Coronary artery (tissue), 2 donors: ENCODE measurements around the gene ADORA2A.

Experiments
- DNase-seq: peaks from one replicate; pipeline ENCODE4 v3.0.0-alpha.2; 2017; ENCODE audit warnings: low spot score
- H3K27ac ChIP-seq, 2 donors: fragments of 200-600 bp; sonication (generic); one replicate each; pipeline ENCODE4 v1.5.1; 2016 to 2019
- H3K4me3 ChIP-seq: fragments of 200-600 bp; sonication (generic); 2 replicates; pipeline ENCODE4 v1.5.1; 2016; ENCODE audit warnings: mild to moderate bottlenecking, moderate library complexity
- TF ChIP-seq, protein P1 (sequence below): fragments of 200-600 bp; sonication (generic); IDR thresholded peaks from one replicate; pipeline ENCODE4 v1.5.1; 2019; ENCODE audit warnings: antibody characterized with exemption

ADORA2A gene

DNA sequence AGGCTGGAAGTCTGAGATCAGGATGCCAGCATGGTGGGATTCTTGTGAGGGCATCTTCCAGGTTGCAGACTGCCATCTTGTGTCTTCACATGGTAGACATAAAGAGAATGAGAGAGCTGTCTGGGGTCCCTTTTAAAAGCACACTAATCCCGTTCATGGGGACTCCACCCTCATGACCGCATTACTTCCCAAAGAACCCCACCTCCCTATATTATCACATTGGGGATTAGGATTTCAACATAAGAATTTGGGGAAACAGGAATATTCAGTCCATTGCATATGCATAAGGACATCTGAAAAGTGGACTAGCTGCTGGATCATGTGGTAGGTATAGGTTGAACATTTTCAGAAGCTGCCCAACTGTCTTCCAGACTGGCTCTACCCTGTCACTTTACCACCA lies 33.1 kb upstream of the ADORA2A start:
- H3K4me3 ChIP-seq: no peak overlapping the region
- no peak for DNase-seq
- TF ChIP-seq, protein P1, sequence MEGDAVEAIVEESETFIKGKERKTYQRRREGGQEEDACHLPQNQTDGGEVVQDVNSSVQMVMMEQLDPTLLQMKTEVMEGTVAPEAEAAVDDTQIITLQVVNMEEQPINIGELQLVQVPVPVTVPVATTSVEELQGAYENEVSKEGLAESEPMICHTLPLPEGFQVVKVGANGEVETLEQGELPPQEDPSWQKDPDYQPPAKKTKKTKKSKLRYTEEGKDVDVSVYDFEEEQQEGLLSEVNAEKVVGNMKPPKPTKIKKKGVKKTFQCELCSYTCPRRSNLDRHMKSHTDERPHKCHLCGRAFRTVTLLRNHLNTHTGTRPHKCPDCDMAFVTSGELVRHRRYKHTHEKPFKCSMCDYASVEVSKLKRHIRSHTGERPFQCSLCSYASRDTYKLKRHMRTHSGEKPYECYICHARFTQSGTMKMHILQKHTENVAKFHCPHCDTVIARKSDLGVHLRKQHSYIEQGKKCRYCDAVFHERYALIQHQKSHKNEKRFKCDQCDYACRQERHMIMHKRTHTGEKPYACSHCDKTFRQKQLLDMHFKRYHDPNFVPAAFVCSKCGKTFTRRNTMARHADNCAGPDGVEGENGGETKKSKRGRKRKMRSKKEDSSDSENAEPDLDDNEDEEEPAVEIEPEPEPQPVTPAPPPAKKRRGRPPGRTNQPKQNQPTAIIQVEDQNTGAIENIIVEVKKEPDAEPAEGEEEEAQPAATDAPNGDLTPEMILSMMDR: no peak
- H3K27ac ChIP-seq: no peak overlapping the region

DNA sequence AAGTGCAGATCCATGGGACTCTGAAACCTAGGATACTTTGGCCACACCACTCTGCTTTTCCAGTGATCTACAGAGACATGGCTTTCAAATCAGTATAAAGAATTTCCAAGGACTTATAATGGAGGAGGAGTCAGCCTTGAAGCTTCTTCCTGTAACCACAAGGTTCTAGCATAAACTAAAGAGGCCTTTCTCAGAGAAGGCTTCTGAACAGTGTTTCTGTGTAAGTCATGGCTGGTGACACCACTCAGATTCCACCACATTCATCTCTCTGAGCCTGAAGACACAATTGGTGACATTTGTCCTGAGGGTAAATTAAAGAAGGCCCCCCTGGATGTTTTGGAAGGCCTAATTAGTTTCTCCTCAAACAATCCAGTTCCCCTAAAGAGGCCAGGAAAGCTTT lies 29.0 kb upstream of the ADORA2A start:
- H3K4me3 ChIP-seq: no peak overlapping the region
- no peak for DNase-seq
- no peak overlapping the region for H3K27ac ChIP-seq
- TF ChIP-seq, protein P1: no peak

DNA sequence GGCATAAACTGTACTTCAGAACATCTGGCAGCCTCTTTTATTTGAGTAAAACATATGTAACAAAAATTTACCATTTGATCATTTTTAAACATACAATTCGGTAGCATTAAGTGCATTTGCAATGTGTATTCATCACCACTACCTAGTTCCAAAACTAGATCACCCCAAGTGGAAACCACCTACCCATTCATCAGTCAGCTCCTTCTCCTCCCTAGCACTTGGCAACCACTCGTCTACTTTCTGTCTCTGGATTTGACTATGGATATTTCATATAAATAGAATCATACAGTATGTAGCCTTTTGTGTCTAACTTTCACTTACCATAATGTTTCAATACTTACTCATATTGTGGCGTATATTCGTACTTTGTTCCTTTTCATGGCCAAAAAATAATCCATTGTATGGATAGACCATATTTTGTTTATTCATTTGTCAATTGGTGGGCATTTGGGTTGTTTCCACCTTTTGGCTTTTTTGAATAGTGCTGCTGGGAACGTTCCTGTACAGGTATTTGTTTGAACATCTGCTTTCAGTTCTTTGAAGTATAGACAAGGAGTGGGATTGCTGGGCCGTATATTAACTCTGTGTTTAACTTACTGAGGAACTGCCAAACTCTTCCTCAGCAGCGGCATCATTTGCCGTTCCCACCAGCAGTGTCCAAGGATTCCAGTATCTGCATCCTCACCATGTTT lies 27.2 kb upstream of the ADORA2A start:
- DNase-seq: no peak
- TF ChIP-seq, protein P1: no peak
- H3K4me3 ChIP-seq: no peak overlapping the region
- H3K27ac ChIP-seq: peak overlapping the region in 1 of 2 donors; percentile 8

DNA sequence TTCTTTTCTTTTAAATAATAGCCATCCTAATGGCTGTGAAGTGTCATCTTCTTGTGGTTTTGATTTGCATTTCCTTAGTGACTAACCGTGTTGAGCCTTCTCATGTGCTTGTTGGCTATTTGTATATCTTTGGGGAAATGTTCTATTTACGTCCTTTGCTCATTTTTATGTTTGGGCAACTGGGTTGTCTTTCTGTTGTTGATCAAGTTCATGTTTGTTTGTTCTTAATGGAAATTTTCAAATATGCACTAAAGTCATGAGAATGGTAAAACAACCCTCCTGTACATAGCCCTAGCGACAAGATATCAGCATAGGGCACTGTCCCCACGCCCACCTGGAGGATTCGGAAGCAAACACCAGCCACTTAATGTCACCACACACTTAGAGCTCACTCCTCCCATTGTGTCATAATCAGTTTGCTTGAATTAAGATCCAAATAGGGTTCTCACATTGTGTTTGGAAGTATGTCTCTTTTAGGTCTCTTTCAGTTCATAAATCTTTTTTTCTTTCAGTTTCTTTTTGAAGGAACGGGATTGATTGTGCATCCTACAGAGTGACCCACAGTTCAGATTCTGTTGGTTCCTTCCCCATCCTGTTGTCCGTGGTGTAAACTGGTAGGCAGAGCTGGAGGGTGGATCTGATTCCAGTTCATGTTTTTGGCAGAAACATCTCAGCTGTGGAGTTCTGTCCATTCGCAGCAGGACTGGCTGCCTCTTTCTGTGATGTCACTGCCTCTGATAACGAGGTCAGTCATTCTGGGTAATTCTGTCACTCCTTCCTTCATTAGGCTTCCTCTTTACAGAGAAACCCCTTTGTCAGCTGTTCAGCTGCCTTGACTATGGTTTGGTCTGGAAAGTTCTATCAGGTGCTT lies 26.4 kb upstream of the ADORA2A start:
- Histone ChIP-seq H3K27ac (peak overlapping the region; percentile 61 to 86), H3K4me3 (peak overlapping the region; percentile 21)
- TF ChIP-seq, protein P1: no peak
- no peak for DNase-seq

DNA sequence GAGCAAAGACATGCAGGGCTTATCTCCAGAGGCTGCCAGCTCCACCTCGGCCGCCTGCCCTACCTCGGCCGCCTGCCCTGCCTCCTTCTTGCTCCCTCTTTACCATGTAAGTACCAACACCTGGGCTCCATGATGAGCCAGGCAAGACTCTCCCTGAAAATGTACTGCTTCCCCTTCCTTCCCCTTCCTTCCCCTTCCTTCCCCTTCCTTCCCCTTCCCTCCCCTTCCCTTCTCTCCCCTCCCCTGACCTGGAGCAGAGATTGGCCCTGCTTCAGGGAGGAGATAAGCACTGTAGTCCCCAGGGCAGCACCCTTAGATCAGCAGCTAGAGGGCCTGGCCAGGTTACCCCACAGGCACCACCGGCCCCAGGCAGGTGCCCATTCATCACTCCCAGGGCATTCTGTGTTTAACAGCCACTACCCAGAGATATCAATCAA lies 25.4 kb upstream of the ADORA2A start:
- peak overlapping the region; percentile 35 for H3K4me3 ChIP-seq
- TF ChIP-seq, protein P1: no peak
- DNase-seq: no peak
- peak overlapping the region; percentile 61 to 86 for H3K27ac ChIP-seq

DNA sequence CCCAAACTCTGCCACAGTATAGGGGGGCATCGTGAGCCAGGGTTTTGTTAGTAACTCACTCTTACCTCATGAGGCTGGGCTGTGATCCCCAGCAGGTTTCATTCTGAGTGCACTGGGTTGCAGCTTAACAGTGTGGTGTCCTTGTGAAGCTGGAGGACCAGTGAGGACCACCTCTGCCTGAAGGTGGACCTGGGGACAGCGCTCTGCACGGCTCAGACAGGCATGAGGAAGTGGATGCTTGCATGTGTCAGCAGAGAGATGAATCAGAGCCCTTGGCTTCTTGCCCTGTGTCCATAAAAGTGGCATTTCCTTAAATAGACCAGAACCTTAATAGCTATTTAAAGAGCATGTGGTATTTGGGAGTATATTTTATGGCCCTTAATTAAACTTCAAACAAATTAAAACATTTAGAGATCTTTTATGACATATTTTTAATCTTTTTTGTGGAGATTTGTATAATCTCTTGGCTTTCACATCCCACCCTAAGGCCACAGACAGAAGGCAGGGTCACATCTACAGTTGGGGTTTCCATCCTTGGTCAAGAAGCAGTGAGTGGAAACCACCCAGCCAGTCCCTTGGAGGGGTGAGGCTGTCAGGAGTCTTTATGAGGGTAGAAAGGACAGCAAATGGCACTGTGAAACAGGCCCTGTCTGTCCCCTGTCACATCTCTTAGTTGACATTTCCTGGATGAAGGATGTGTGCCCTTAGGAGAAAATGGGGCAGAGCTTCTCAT lies 24.8 kb upstream of the ADORA2A start:
- H3K27ac ChIP-seq: peak overlapping the region; percentile 83 to 86
- TF ChIP-seq, protein P1: no peak
- peak; percentile 86 for DNase-seq
- peak overlapping the region; percentile 35 for H3K4me3 ChIP-seq
